SK-N-SH (cell line): ENCODE results near the gene RNGTT. TPM values are rescaled to one million over a fixed set of nuclear protein-coding genes. Genes with fewer than 3 reads are reported as not detected.

Experiments
- CTCF ChIA-PET: fragments of 300-600, 350-600 bp; formaldehyde crosslinking; extraction: SDS; loops from one replicate; lab custom pipeline; 2021; lab: Yijun Ruan, JAX
- POLR2A ChIA-PET: fragments of 350-600 bp; sonication (Branson Sonifier 250); formaldehyde crosslinking; extraction: SDS; loops from one replicate; lab custom pipeline; 2020; ENCODE audit warnings: antibody characterized with exemption, inconsistent platforms; lab: Yijun Ruan, JAX
- DNase-seq: peaks from one replicate; pipeline ENCODE4 v3.0.0; 2012
- H2AFZ ChIP-seq: fragments of 200-600 bp; sonication (generic); 2 replicates; pipeline ENCODE4 v1.8.1; 2016; ENCODE audit warnings: antibody characterized with exemption, mild to moderate bottlenecking, low read depth
- H3F3A ChIP-seq: fragments of 200-600 bp; sonication (generic); replicated peaks from 2 replicates; pipeline ENCODE3; 2016; ENCODE audit warnings: antibody characterized with exemption, mild to moderate bottlenecking; ENCODE audit not compliant: insufficient read depth
- H3K27ac ChIP-seq, 2 experiments: fragments of 200-500 bp in 1 of 2; fragments of 200-600 bp in 1 of 2; sonication (Bioruptor generic) in 1 of 2; sonication (generic), shearing (Covaris generic) in 1 of 2; 2 replicates each; pipeline versions ENCODE4 v1.5.1 to v1.6.1; 2014 to 2016; ENCODE audit warnings: low read depth in 2 of 2, inconsistent platforms in 1 of 2, low read length in 1 of 2, mild to moderate bottlenecking in 1 of 2, mixed read lengths in 1 of 2
- H3K27me3 ChIP-seq: fragments of 200-600 bp; sonication (generic), shearing (Covaris generic); 2 replicates; pipeline ENCODE4 v1.6.1; 2016; ENCODE audit warnings: mixed run types; ENCODE audit not compliant: insufficient read depth
- H3K36me3 ChIP-seq, 2 experiments: fragments of 200-500 bp in 1 of 2; fragments of 200-600 bp in 1 of 2; sonication (Bioruptor generic) in 1 of 2; sonication (generic) in 1 of 2; replicated peaks in 1 of 2; 2 replicates each; pipeline versions ENCODE3 to v1.5.1; 2014 to 2016; ENCODE audit warnings: low read length in 1 of 2, mild to moderate bottlenecking in 1 of 2; ENCODE audit not compliant: insufficient read depth in 2 of 2, control insufficient read depth in 1 of 2
- H3K4me1 ChIP-seq, 2 experiments: fragments of 200-500 bp in 1 of 2; fragments of 200-600 bp in 1 of 2; sonication (Bioruptor generic) in 1 of 2; sonication (generic), shearing (Covaris generic) in 1 of 2; 2 replicates each; pipeline versions ENCODE4 v1.5.1 to v1.6.1; 2014 to 2016; ENCODE audit warnings: low read depth in 1 of 2, low read length in 1 of 2, mixed run types in 1 of 2; ENCODE audit not compliant: insufficient read depth in 2 of 2, control insufficient read depth in 1 of 2
- H3K4me2 ChIP-seq: fragments of 200-600 bp; sonication (generic), shearing (Covaris generic); 2 replicates; pipeline ENCODE4 v1.6.1; 2017; ENCODE audit warnings: mixed run types
- H3K4me3 ChIP-seq, 2 experiments: fragments of 200-500 bp in 1 of 2; fragments of 200-600 bp in 1 of 2; sonication (Bioruptor generic) in 1 of 2; sonication (generic), shearing (Covaris generic) in 1 of 2; 2 replicates each; pipeline versions ENCODE4 v1.5.1 to v1.8.1; 2014 to 2016; ENCODE audit warnings: low read depth in 2 of 2, inconsistent platforms in 1 of 2, low read length in 1 of 2, mild to moderate bottlenecking in 1 of 2, mixed read lengths in 1 of 2, moderate library complexity in 1 of 2
- H3K79me2 ChIP-seq: fragments of 200-600 bp; sonication (generic); 2 replicates; pipeline ENCODE4 v1.8.1; 2017; ENCODE audit warnings: mild to moderate bottlenecking; ENCODE audit not compliant: insufficient read depth
- H3K9ac ChIP-seq: fragments of 200-600 bp; sonication (generic); 2 replicates; pipeline ENCODE4 v1.6.1; 2017; ENCODE audit warnings: mixed run types
- H3K9me2 ChIP-seq: fragments of 200-600 bp; sonication (generic); 2 replicates; pipeline ENCODE4 v1.6.1; 2017; ENCODE audit warnings: mixed run types
- H3K9me3 ChIP-seq: fragments of 200-600 bp; sonication (generic); 2 replicates; pipeline ENCODE4 v1.6.1; 2017; ENCODE audit warnings: mixed run types, mild to moderate bottlenecking, moderate library complexity
- H4K20me1 ChIP-seq: fragments of 200-600 bp; sonication (generic); 2 replicates; pipeline ENCODE4 v1.6.1; 2017; ENCODE audit warnings: mild to moderate bottlenecking, mixed run types; ENCODE audit not compliant: insufficient read depth
- CHD2 ChIP-seq: fragments of 150-350 bp; IDR thresholded peaks from 2 replicates; pipeline ENCODE4 v1.6.1; 2018; ENCODE audit warnings: low read length; ENCODE audit not compliant: partially characterized antibody
- EZH2phosphoT487 ChIP-seq: fragments of 200-600 bp; sonication (generic); IDR thresholded peaks from 2 replicates; pipeline ENCODE4 v1.6.1; 2017; ENCODE audit warnings: low read depth, mixed run types, mild to moderate bottlenecking, antibody characterized with exemption, moderate library complexity, borderline replicate concordance
- FOSL2 ChIP-seq: IDR thresholded peaks from 2 replicates; pipeline ENCODE4 v1.4.0; 2012; ENCODE audit warnings: low read depth, mild to moderate bottlenecking, moderate library complexity, borderline replicate concordance
- GABPA ChIP-seq: IDR thresholded peaks from 2 replicates; pipeline ENCODE4 v1.4.0; 2012; ENCODE audit warnings: low read depth, mild to moderate bottlenecking
- IRF3 ChIP-seq: fragments of 150-350 bp; IDR thresholded peaks from 2 replicates; pipeline ENCODE4 v1.6.1; 2016; ENCODE audit warnings: mild to moderate bottlenecking, low read depth, low read length
- MAX ChIP-seq: IDR thresholded peaks from 2 replicates; pipeline ENCODE4 v1.4.0; 2012; ENCODE audit warnings: low read depth
- MEF2A ChIP-seq: IDR thresholded peaks from 2 replicates; pipeline ENCODE4 v1.4.0; 2012; ENCODE audit warnings: low read depth, borderline replicate concordance
- MXI1 ChIP-seq: IDR thresholded peaks from 2 replicates; pipeline ENCODE4 v1.6.1; 2012; ENCODE audit warnings: mild to moderate bottlenecking, low read depth, low read length, improper control_type of control experiment
- PBX3 ChIP-seq: IDR thresholded peaks from 2 replicates; pipeline ENCODE4; 2012
- REST ChIP-seq: IDR thresholded peaks from 2 replicates; pipeline ENCODE4 v1.6.1; 2012; ENCODE audit warnings: mild to moderate bottlenecking, low read depth, low read length, moderate library complexity
- RXRA ChIP-seq: IDR thresholded peaks from 2 replicates; pipeline ENCODE4 v1.4.0; 2012; ENCODE audit warnings: low read depth, mild to moderate bottlenecking, borderline replicate concordance
- SIN3A ChIP-seq: IDR thresholded peaks from 2 replicates; pipeline ENCODE4 v1.6.1; 2012; ENCODE audit warnings: low read depth, mild to moderate bottlenecking, low read length, moderate library complexity, borderline replicate concordance
- TAF1 ChIP-seq: IDR thresholded peaks from 2 replicates; pipeline ENCODE4 v1.6.1; 2012; ENCODE audit warnings: low read depth, mild to moderate bottlenecking, low read length, moderate library complexity, borderline replicate concordance
- TEAD4 ChIP-seq: IDR thresholded peaks from 2 replicates; pipeline ENCODE4 v1.4.0; 2012; ENCODE audit warnings: mild to moderate bottlenecking, borderline replicate concordance; ENCODE audit not compliant: insufficient read depth
- WGBS: methylation state at CpG from one replicate; pipeline ENCODE4 v1.1.6; 2017; ENCODE audit warnings: low lambda C conversion rate; 5-methylcytosine and 5-hydroxymethylcytosine counted together
- polyA plus RNA-seq, 3 experiments: library from polyadenylated mRNA; depleted of rRNA; stranded (reverse); fragments of >200 nt; gene quantifications; 2 replicates each; pipeline ENCODE4 v1.2.3, GENCODE V29; 2012

The RNGTT gene
- polyA plus RNA-seq, 1 of the 3 experiments (the other 2 are of a cell fraction), result 3.3 TPM

- TF ChIP-seq MXI1, result no peak
- TF ChIP-seq PBX3, result no peak
- no peak for TF ChIP-seq REST
- TF ChIP-seq TEAD4, result no peak
- TF ChIP-seq CHD2, result no peak
- TF ChIP-seq MEF2A, result no peak
- TF ChIP-seq SIN3A, result no peak
- no peak for TF ChIP-seq EZH2phosphoT487
- TF ChIP-seq, all 33 proteins: peak for 0
- Histone ChIP-seq H3K36me3 (no peaks in the 10 kb centered on the region), H3K9me2 (no peaks in the 10 kb centered on the region), H3K9me3 (no peaks in the 10 kb centered on the region), H3K9ac (no peak overlapping the region), H2AFZ (no peak overlapping the region), H3K27ac (no peak overlapping the region), H3F3A (no peaks in the 10 kb centered on the region), H3K4me2 (no peak overlapping the region), H3K4me3 (no peak overlapping the region), H3K27me3 (no peaks in the 10 kb centered on the region), H3K4me1 (no peaks in the 10 kb centered on the region; a peak in 1 of 4 replicates), H3K79me2 (no peaks in the 10 kb centered on the region), H4K20me1 (no peaks in the 10 kb centered on the region)
- POLR2A ChIA-PET, result no interaction called here
- CTCF ChIA-PET, result no interaction called here
- no peak for DNase-seq
Measured at GRCh38 chr6:88569959-88570358, 393.5 kb downstream of the RNGTT start.

GRCh38 chr6:88567696-88568095, 395.7 kb downstream of the RNGTT start:
- Histone ChIP-seq H3K4me2 (no peak overlapping the region), H3K9ac (no peak overlapping the region), H3K36me3 (no peaks in the 10 kb centered on the region), H3K9me2 (no peaks in the 10 kb centered on the region), H3K27ac (peak overlapping the region in 1 of 2 experiments; percentile 31; a peak in 1 of 4 replicates)
- no peak for TF ChIP-seq TAF1
- TF ChIP-seq FOSL2, result no peak
- TF ChIP-seq IRF3, result no peak
- TF ChIP-seq CHD2, result no peak
- TF ChIP-seq GABPA, result no peak
- no peak for TF ChIP-seq RXRA
- TF ChIP-seq MAX, result no peak
- TF ChIP-seq, all 33 proteins: peak for 0
- Histone ChIP-seq H3F3A (no peaks in the 10 kb centered on the region), H3K4me3 (no peak overlapping the region), H3K4me1 (peaks cover 0 to under 1% of the 10 kb centered on the region in 2 experiments; a peak in 1 of 4 replicates), H3K27me3 (no peaks in the 10 kb centered on the region), H2AFZ (no peak overlapping the region), H4K20me1 (no peaks in the 10 kb centered on the region), H3K79me2 (no peaks in the 10 kb centered on the region), H3K9me3 (no peaks in the 10 kb centered on the region)
- ChIA-PET POLR2A (no interaction called here), CTCF (interaction anchor here (0.9 kb wide), 1 partner anchor 11 kb away, joined by 3 read pairs; no protein-coding TSS in a partner anchor)
- no peak for DNase-seq
- 33% methylated on average over 2 of the region's 2 CpGs for WGBS
